Body of pancreas (tissue), 4 donors: ENCODE results near the gene CASP6. TPM values are rescaled to one million over a fixed set of nuclear protein-coding genes. Genes with fewer than 3 reads are reported as not detected.

Source experiments
- ATAC-seq: fragments of 150-250 bp; one replicate; pipeline ENCODE4 v1.9.1; 2016
- DNase-seq, 4 donors: peaks; one replicate each; pipeline ENCODE4 v3.0.0-alpha.2; 2019
- H3K27ac ChIP-seq, 4 donors: fragments of 200-600 bp; sonication (generic); 1 replicate in 3 of 4; 2 replicates in 1 of 4; pipeline versions ENCODE4 v1.5.1 to v1.6.1; 2016 to 2019; ENCODE audit warnings: mild to moderate bottlenecking in 1 of 4, mixed read lengths in 1 of 4, moderate library complexity in 1 of 4
- H3K27me3 ChIP-seq, 2 donors: fragments of 200-600 bp; sonication (generic); one replicate each; pipeline ENCODE4 v1.6.0; 2016; ENCODE audit warnings: mild to moderate bottlenecking in 1 of 2
- H3K36me3 ChIP-seq, 2 donors: fragments of 200-600 bp; sonication (generic); replicated peaks in 1 of 2; 2 replicates each; pipeline ENCODE4 v1.5.1; 2016; ENCODE audit warnings: low read depth in 2 of 2; ENCODE audit not compliant: insufficient read depth in 1 of 2
- H3K4me1 ChIP-seq: fragments of 200-600 bp; sonication (generic); one replicate; pipeline ENCODE4 v1.6.0; 2016
- H3K4me3 ChIP-seq, 2 donors: fragments of 200-600 bp; sonication (generic); 1 replicate in 1 of 2; 2 replicates in 1 of 2; pipeline ENCODE4 v1.5.1; 2016 to 2019
- H3K9me3 ChIP-seq, 3 donors: fragments of 200-600 bp; sonication (generic); 1 replicate in 2 of 3; 2 replicates in 1 of 3; pipeline ENCODE4 v1.5.1; 2016
- CTCF ChIP-seq, 7 experiments: fragments of 450-650 bp in 4 of 7; fragments of 200-600 bp in 3 of 7; sonication (generic) in 3 of 7; IDR thresholded peaks; one replicate each; pipeline ENCODE4 v1.5.1; 2016 to 2019; ENCODE audit warnings: antibody characterized with exemption in 7 of 7
- POLR2A ChIP-seq, 3 donors: fragments of 450-650 bp; IDR thresholded peaks; one replicate each; pipeline ENCODE4 v1.6.1; 2016; ENCODE audit warnings: antibody characterized with exemption in 3 of 3, mild to moderate bottlenecking in 2 of 3
- WGBS, 2 donors: methylation state at CpG; one replicate each; pipeline ENCODE4 v1.1.5; 2017; 5-methylcytosine and 5-hydroxymethylcytosine counted together
- intact Hi-C: fragments of 100-400 bp; cut with DNase I; formaldehyde crosslinking; loops from one replicate; pipeline ENCODE4 v1.15.1; 2023
- total RNA-seq, 2 donors: library from RNA; depleted of rRNA; stranded (reverse); fragments of >200 nt; gene quantifications; one replicate each; pipeline ENCODE4 v1.1.0, GENCODE V29; 2016

Gene CASP6
- total RNA-seq, 2 donors from 2014 or later: 8.6 to 9.6 TPM

GRCh38 chr4:109699553-109700225 is 3.6 kb downstream of the CASP6 start:
- intact Hi-C loops: loop anchor here (10.0 kb wide), 1 partner anchor 105 kb away; the partner anchor contains the start of gene CFI
- TF ChIP-seq CTCF (IDR thresholded peaks at IDR 0.05): no peak
- no peak for TF ChIP-seq POLR2A (IDR thresholded peaks at IDR 0.05)
- Histone ChIP-seq H3K9me3 (no peaks in the 10 kb centered on the region), H3K27me3 (no peaks in the 10 kb centered on the region), H3K4me3 (no peak overlapping the region), H3K36me3 (no peaks in the 10 kb centered on the region), H3K4me1 (peaks cover 38% of the 10 kb centered on the region), H3K27ac (no peak overlapping the region)
- 68 to 76% methylated on average over 8 of the region's 8 CpGs for WGBS, 2 donors
- DNase-seq (no peak), ATAC-seq (no peak)

GRCh38 chr4:109698656-109699055 is 4.6 kb downstream of the CASP6 start:
- peaks cover 0 to 3% of the 10 kb centered on the region in 2 donors for H3K36me3 ChIP-seq
- WGBS, 2 donors: 100% methylated on average over 1 of the region's 1 CpG
- peaks cover 28% of the 10 kb centered on the region for H3K4me1 ChIP-seq
- H3K27ac ChIP-seq: no peak overlapping the region
- intact Hi-C loops: no loop called here
- no peak for ATAC-seq
- no peak for DNase-seq
- no peaks in the 10 kb centered on the region for H3K27me3 ChIP-seq
- H3K4me3 ChIP-seq: no peak overlapping the region
- TF ChIP-seq POLR2A (IDR thresholded peaks at IDR 0.05) (no peak), CTCF (IDR thresholded peaks at IDR 0.05) (no peak)
- no peaks in the 10 kb centered on the region for H3K9me3 ChIP-seq

GRCh38 chr4:109691411-109691920 is 11.8 kb downstream of the CASP6 start:
- DNase-seq: no peak
- no peak for TF ChIP-seq POLR2A (IDR thresholded peaks at IDR 0.05)
- no peak for TF ChIP-seq CTCF (IDR thresholded peaks at IDR 0.05)
- Histone ChIP-seq H3K4me1 (no peaks in the 10 kb centered on the region), H3K36me3 (peaks cover 0 to 14% of the 10 kb centered on the region in 2 donors), H3K9me3 (no peaks in the 10 kb centered on the region), H3K27ac (no peak overlapping the region), H3K27me3 (no peaks in the 10 kb centered on the region), H3K4me3 (no peak overlapping the region)
- ATAC-seq: no peak
- WGBS, 2 donors: 83 to 92% methylated on average over 1 of the region's 1 CpG
- intact Hi-C loops: no loop called here

GRCh38 chr4:109690690-109691410 is 12.4 kb downstream of the CASP6 start:
- H3K4me3 ChIP-seq: no peak overlapping the region
- WGBS, 2 donors: 79 to 90% methylated on average over 6 of the region's 6 CpGs
- H3K36me3 ChIP-seq: peaks cover 0 to 14% of the 10 kb centered on the region in 2 donors
- intact Hi-C loops: no loop called here
- no peak for ATAC-seq
- no peak for DNase-seq
- H3K27ac ChIP-seq: no peak overlapping the region
- H3K9me3 ChIP-seq: no peaks in the 10 kb centered on the region
- no peak for TF ChIP-seq CTCF (IDR thresholded peaks at IDR 0.05)
- no peak for TF ChIP-seq POLR2A (IDR thresholded peaks at IDR 0.05)
- H3K4me1 ChIP-seq: no peaks in the 10 kb centered on the region
- no peaks in the 10 kb centered on the region for H3K27me3 ChIP-seq
